Activated CD8-positive, alpha-beta memory T cell treated with anti-CD3 and anti-CD28 coated beads, Interleukin-2, amount 50 U/mL, for 24 hours (primary cell): ENCODE data around the gene TMEM170B.

ENCODE experiments used
- DNase-seq: peaks from one replicate; pipeline ENCODE4 v3.0.0-alpha.2; 2020; ENCODE audit errors: extremely low read depth

Gene TMEM170B

GRCh38 chr6:11614534-11615213, 77.1 kb downstream of the TMEM170B start:
- DNase-seq, result no peak

DNA sequence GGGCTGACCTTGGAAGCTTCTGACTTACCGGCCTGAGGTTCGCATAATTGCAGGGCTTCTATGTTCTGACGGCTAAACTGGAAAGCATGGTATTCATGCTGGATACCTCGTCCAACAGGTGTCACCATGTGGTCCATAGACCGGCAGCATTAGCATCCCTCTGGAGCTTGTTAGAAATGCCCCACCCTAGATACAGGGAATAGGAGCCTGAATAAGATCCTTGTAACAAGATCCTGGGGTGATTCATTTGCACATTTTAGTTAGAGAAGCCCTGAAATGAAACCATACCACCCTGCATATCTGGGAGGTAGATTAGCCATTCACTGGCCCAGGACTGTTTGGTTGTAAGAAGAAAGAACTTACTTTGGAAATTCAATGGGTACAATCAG, 77.7 kb downstream of the TMEM170B start:
- no peak for DNase-seq

DNA sequence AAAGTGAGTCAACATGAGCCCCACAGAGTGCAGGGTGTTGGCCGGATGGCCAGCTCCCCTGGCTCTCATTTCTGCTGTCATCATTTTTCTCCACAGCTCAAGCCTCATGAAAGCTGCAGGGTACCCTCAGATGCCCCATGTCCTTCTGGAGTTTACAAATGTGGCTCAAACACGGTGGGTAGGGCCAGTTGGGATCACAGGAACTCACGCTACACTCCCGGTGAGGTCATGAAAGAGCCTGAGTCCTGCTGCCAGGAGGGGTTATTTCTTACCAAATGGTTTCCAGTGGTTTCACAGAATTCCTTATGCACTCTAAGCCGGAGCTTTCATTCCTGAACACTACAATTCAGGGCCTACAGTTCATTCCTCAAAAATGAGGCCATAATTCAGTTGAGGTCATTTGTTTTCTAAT, 78.7 kb downstream of the TMEM170B start:
- DNase-seq, result no peak

GRCh38 chr6:11618533-11618932, 81.0 kb downstream of the TMEM170B start:
- DNase-seq, result no peak

- no peak for DNase-seq
Measured at GRCh38 chr6:11621119-11621518, 83.6 kb downstream of the TMEM170B start.

GRCh38 chr6:11622156-11622555, 84.6 kb downstream of the TMEM170B start:
- DNase-seq, result no peak

- DNase-seq, result no peak
Measured at GRCh38 chr6:11623272-11623671, 85.7 kb downstream of the TMEM170B start.

DNA sequence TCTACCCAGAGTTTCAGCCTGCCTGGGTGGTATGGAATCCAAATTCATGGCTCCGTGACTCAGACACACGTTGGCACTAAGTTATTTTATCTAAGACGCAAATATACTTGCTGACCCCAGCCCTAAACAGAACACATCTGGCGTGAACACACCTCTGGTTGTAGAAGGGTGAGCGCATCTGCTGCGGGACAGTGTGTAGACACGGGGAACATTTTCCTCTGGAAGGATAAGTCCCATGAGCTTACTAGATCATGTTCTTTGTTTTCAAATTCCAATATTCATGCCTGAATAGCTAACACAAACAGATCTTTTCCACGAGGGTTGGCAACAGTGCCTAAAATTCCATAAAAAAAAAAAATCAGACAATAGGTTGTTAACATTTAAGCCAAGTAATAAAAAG, 87.8 kb downstream of the TMEM170B start:
- DNase-seq, result no peak

DNA sequence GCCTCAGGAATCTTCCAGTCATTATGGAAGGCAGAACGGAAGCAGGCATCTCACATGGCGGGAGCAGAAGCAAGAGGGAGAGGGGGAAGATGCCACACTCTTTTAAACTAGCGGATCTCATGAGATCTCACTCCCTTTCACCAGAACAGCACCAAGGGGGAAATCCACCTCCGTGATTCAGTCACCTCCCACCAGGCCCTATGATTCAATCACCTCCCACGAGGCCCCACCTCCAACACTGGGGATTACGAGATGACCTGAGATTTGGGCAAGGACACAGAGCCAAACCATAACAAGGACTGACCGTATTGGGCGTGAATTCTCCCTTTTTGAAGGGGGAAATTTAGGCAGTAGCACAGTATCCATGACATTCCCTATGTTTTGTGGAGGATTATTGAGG, 88.8 kb downstream of the TMEM170B start:
- no peak for DNase-seq

GRCh38 chr6:11628562-11628961, 91.0 kb downstream of the TMEM170B start:
- no peak for DNase-seq

GRCh38 chr6:11631008-11631407, 93.5 kb downstream of the TMEM170B start:
- no peak for DNase-seq

- DNase-seq, result no peak
Measured at GRCh38 chr6:11631539-11631938, 94.0 kb downstream of the TMEM170B start.

GRCh38 chr6:11632231-11632630, 94.7 kb downstream of the TMEM170B start:
- DNase-seq, result no peak

DNA sequence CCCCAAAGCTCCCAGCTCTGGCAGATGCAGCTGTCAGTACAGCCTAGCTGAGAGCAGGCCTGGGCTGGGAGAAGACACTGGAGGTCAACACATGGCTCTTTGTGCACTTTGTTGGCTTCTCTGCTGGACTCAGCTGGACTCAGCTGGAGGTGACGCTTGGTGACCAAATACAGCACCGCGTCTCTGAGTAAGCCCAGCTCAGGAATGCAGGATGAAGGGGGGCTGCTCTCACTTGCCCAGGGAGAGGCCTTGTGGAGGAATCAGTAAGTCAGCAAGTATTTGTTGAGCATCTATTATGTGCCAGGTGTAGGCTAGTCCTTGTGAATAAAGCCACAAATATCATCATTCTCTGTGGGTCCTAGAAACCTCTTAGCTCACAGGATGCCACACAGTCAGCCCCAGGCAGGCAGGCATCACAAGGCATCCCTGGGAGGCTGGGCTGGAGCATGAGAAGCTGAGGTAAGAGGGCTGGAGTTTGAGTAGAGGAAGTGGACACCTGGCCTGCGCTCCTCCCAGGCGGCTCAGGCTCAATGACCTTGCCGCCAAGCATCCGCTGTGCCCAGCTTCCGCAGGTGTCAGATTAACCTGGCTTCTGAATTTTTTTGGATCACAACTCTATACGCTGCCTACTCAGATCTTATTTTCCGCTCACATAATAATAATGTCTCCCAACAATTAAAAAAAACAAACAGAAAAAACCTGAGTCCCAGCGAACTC, 95.4 kb downstream of the TMEM170B start:
- no peak for DNase-seq
